MV-4-11 (cell line): ENCODE measurements around the gene CAPN9.
"Not testable (repeated sequence)": the region's sequence is repeated elsewhere in the genome, so short reads cannot be mapped to it uniquely, and the experiment has no call there.

Source experiments
- DNase-seq: peaks from one replicate; lab custom pipeline; 2025; lab: John Stamatoyannopoulos, UW

Gene CAPN9

DNA sequence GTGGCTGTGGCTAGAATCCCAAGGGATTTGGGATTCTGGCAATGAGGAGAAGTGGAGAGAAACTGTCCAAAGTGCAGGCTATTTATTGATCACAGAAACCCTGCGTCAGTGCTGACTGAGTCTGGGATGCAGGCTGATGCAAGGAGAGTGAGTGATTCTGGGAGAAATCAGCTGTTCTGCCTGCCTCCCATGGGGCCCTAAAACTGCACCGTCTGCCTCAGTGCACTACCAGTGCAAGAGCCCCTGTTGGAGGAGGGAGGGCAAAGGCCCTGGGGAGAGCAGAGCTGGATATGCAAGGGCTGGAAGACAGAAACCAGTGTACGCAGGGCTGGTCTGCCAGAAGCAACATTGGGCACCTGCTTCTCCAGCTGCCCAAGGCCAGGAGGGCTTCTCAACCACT, 78.6 kb downstream of the CAPN9 start:
- no peak for DNase-seq

DNA sequence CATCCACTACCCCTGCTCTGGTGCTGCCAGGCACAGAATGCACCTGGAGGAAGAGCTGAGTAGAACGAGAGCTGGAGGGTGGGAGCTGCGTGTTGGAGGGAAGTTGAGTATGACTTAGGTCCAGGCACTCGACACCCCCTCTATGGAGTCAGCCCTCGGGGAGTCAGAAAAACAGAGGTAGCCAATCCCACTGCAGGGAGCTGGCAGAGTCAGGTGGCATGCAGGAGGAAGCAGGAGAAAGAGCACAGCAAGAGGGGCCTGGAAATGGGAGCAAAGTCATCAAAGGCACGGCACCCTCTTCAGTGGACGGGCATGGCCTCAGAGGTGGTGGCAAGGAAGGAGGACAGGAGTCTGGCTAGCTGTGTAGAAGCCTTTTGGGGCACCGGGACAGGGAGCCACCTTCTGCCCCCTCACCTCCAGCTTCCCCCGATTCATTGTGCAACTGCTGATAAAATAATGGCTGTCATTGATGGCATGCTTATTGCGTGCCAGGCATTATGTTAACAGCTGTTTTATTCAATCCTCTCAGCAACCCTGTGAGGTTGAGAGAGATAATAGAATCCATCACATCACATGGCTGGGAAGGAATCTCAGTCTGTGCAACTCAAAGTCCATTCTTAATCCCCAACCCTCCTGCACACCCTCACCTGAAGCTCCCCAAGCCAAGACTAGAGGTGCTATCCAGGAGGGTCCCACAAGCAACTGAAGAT, 79.1 kb downstream of the CAPN9 start:
- no peak for DNase-seq

DNA sequence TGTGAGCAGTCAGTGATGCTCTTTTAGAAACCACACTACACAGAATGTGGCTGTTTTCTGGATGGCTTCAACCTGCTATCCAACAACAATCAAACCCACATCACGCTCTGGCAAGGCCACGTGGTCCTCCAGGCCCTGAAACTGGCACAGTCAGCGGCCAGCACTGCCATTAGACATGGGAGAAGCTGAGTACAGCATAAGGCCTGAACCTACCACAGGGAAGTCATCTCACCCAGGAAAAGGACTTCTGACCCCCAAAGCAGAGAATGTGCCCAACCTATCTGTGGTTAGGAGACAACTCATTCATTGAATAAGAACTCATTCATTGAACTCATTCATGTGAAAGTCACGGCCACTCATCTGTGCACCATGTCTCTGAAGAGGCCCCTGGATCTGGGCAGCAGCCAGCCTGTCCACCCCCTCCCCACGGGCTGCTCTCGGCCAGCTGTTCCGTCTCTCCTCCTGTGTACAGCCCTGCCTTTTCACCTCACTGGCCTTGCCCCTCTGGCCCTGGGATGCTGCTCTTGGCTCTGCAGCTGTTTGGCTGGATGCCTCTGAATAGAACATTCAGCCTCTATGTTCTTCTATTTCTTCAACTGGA, 80.0 kb downstream of the CAPN9 start:
- no peak for DNase-seq

DNA sequence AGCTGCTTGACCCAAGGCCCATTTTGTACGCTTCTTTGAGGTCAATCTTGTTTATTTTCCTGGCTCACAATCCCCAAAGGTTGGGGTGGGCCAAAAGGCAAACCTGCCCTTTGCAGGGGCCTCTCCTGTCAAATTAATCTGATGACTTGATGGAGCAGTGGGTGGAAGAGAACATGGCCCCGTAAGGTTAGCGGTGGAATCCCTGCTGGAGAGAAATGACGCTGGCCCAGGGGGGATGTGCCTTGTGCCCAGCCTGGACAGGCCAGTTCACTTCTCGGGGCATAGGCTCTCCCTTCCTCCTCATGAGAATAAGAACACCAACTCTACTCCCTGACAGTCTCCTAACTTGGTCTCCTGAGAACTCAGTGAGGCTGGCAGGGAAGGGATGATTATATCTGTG, 80.6 kb downstream of the CAPN9 start:
- no peak for DNase-seq

DNA sequence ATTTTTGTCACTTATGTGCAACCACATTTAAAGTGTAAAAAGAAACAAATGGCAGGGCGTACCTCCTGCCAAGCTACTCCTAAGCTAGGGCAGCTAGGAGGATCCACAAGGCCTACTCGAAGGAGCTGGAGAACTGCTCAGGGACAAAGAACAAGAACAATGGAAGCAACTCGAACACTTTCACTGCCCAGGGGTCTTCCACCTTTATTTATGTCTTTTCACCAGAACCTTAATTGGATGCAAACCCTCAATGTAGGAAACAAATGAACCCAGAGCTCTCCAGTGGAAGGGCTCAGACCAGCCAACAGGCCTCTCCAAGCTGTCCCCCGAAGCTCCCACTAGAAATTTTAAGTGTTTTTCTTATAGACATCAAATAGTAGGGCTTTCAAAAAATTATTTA, 81.2 kb downstream of the CAPN9 start:
- DNase-seq: no peak

DNA sequence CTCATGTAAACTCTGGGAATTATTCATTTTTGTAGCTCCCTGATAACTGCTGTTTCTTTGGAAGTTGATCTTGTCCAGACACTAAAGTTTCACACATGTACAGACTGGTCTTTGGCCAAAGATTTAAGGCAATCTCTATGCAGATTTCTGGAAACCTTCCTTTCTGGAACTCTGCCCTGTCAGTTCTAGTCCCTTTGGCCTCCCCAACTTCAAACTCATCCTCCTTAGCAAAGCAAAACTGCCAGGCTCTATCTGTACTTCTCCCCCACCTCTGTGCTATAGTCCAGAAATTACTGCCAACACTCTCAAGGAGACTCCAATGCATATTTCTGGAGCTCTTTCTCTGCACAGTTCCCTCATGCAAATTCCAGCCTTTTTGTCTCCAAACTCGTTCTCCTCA, 84.6 kb downstream of the CAPN9 start:
- no peak for DNase-seq

DNA sequence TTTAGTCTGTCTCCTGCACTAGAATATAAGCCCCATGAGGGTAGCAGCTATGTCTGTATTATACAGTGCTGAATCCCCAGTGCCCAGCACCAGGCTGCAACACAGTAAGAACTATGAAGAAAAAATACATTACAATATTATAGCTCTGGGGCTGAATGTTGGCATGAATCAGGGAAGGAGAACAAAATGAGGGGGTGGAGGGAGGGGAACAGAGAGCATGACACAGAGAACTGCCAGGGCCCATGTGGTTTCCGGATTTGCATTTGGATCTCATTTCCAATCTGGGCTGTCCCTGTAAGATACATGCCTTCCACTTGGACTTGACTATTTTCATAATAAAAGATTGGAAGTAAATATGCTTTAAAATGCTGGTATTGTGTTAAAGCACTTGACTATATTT, 85.3 kb downstream of the CAPN9 start:
- DNase-seq: no peak

DNA sequence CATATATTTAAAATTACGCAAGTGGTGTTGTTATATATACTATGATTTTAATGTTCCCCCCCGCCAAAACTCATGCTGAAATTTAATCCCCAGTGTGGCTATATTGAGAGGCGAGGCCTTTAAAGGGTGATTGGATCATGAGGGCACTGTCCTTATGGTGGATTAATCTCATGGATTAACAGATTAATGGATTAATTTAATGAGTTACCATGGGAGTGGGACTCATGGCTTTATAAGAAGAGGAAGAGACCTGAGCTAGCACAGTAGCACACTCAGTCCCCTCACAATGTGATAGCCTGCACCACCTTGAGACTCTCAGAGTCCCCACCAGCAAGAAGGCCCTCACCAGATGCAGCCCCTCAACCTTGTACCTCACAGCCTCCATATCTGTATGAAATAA, 86.3 kb downstream of the CAPN9 start:
- DNase-seq: no peak

DNA sequence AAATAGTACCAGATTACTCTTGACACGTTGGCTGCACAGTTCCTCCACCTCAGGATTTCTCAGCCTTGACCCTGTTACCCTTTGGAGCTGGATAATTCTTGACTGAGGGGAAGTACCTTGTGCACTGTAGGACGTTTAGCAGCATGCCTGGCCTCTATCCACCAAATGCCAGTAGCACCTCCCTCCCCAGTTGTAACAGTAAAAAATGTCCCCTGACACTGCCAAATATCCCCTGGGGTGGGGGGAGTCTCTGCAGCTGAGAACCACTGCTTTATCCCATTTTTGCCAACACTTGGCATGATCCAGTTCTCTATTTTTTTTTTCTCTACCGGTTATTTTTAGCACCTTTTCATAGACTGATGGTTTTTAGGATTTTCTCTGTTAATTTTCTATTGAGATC, 87.1 kb downstream of the CAPN9 start:
- no peak for DNase-seq

DNA sequence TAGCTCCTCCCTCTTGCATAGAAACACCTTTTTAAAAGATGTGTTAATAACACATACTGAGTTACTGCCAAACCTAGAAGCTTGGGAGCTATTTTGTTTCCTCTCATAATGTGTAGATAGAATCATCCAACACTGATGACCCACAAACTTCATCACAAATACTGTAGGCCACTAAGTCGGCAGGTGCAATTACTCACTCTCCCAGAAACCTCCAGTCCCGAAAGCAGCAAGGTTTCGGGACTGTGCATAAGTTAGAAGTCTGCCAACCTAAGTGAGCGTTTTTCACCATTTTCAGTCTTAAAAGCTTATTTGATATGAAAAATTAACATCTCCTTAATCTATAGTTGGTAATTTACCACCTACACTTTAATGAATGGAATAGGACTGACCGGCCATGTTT, 89.2 kb downstream of the CAPN9 start:
- no peak for DNase-seq

DNA sequence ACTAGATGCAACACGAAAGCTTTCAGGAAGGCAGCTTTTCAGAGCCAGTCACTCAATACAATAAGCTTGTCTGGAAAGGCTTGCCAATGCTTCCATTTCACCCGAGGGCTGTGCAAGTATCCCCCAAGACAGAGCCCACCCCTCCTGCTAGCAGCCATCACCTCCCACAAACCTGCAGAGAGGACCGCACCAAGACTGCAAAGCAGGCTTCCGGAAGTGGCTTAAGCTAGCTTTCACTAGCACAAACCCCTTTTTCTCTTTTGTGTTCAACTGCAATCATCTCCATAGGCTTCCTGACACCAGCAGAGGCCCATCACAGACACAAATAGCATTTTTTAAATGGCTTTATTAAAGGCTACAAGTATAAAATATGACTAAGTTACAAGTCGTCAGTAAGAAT, 89.6 kb downstream of the CAPN9 start:
- no peak for DNase-seq

DNA sequence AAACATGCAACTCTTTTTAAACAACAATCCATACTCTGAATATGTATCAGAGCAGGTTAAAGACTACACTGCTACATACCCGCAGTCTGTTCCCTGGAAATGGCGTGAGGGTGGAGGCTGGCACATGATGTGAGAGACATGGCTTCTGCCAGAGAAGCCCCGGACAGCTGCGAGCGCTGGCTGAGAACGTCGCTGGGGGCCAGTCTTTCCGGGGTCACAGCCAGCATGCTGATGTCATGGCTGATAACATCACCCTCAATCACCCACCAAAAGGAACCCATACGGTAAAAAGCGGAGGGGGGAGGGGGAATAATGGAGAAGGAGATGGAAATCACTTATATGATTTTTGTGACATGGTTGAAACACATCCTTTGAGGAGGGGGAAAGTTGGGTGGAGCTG, 92.0 kb downstream of the CAPN9 start:
- no peak for DNase-seq

DNA sequence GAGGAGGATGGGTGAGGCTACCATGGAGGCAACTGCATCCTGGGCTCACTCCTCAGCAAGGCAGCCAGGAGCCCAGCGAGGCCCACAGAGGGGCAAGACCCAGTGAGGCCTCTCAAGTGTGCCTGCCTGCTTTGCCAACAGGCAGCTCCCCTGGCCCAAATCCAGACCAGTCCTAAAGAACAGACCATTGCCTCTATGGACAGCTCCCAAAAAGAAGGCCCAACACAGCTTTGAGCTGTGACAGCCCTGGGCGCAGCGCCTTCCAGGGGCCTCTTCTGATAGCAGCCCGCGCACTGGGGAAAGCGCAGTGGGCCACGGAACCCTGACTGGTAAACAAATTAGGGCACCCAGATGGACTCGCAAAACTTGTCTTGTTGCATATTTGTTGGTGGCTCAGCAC, 95.6 kb downstream of the CAPN9 start:
- DNase-seq: no peak

DNA sequence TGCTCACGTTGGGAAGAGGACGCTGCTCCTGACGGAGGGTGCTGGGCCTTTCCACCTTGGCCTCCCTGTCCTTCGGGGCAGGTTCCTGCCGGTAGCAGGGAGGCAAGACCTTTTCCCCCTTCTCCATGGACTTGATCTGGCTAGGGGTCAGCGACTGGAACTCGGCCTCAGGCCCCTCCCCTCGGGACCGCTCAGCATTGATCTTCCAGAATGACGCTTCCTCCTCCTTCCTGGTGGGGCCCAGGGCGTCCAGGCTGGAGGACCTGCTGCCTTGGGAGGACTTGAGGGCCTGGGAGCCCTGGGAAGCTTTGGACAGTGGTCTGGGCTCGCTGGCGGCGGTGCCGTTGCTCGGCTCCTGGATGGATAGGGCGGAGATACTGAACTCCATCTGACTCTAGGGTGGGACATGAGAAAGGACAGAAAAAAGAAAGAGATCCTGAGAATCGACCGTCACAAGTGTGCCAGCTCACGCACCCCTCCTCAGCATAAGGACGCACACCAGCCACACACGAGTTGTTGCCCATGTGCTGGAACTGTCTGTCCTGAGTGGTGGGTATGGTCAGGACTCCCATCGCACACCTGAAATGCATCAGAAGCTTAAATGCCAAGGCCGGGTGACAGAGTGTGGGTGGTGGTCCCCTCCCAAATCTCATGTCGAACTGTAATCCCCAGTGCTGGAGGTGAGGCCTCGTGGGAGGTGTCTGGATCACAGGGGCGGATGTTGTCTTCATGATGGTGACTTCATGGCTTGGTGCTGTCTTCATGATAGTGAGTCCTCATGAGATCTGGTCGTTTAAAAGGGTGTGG, 96.5 kb downstream of the CAPN9 start:
- DNase-seq: no peak

DNA sequence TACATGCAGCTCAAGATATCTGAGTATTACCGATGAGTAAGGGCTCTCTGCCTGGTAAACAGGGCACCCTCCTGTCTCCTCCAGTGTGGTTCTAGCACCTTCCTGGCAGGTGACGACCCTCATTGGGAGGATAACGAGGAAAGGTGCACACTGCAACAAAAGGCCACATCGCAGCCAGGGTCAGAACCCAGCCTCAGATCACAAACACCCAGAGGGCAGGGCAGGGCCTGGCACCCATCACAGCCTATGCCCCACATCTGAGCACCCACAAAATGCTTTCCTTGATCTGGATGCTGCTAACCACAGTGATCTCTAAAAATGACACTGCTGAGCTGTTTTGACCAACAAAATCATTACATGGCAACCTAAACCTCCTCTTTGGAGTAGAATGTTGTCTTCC, 97.4 kb downstream of the CAPN9 start:
- no peak for DNase-seq

DNA sequence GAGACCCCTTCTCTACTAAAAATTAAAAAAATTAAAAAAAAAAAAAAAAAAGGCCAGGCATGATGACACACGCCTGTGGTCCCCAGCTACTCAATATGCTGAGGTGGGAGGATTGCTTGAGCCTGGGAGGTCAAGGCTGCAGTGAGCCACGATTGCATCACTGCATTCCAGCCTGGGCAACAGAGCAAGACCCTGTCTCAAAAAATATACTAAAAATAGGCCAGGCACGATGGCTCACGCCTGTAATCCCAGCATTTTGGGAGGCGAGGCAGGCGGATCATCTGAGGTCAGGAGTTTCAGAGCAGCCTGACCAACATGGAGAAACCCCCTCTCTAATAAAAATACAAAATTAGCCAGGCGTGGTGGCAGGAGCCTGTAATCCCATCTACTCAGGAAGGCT, 98.0 kb downstream of the CAPN9 start:
- DNase-seq: not testable (repeated sequence)

DNA sequence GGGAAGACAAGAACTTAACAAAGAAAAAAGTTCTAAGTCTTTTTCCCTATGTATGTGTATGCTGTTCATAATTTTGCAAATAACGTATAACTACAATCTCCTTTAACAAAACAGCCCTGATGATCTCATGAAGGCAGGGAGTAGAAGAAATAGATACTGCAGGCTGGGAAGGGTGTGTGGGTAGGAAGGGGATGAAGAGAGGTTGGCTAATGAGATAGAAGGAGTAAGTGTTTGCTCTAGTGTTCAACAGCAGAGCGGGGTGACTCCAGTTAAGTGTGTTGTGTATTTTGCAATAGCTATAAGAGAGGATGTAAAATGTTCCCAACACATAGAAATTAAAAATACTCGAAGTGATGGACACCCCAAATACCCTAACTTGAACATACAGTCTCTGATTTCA, 101.0 kb downstream of the CAPN9 start:
- no peak for DNase-seq

DNA sequence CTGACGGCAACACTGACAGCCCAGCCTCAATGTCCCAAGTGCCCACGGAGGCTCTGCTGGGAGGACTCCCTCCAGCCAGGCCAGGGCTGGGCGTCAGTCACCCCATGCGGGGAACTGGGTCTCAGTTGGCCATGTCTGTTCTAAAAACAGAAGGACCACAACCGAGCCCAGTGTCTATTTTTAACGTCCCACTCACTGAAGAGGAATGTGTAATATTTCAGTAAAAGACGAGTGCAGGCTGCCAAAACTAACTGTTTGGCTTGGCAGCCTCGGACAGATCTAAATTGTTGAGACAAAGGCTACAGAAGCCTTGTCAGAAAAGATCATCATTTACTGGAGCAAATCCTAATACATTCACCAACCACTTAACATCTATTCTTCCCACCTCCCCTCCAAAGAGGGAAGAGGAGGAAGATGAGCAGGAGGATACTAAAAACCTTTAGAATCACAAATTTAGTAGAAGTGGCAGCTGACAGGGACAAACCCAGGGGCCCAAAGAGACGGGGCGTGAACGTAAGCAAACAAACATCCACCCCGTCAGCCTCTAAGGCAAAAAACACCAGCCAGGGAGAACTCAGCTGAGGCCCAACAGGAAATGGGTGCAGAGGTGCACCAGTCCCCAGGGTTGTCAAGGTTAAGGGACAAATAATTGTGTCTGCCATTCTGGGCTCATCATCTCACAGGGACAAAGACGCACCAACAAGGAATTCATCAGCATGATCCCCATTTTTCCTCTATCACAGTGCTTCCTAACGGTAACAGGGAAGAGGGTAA, 102.5 kb downstream of the CAPN9 start:
- DNase-seq: no peak

DNA sequence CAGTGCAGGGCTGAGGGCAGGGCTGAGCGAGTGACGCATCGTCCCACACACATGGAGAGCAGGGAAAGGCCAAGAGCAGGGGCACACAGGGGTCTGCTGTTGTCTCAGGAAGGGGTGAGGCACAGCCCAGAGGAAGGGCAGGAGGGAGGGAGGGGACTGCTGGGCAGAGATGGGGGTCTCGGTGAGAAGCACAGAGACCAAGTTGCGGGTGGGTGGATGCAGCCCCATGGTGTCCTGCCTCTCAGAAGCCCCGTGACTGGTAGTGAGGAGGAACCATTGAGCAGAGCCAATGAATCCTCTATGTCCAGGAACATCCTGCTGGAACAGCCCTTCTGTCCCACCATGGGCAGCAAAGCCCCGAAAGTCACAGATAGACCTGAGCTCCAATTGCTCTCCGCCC, 103.4 kb downstream of the CAPN9 start:
- no peak for DNase-seq

DNA sequence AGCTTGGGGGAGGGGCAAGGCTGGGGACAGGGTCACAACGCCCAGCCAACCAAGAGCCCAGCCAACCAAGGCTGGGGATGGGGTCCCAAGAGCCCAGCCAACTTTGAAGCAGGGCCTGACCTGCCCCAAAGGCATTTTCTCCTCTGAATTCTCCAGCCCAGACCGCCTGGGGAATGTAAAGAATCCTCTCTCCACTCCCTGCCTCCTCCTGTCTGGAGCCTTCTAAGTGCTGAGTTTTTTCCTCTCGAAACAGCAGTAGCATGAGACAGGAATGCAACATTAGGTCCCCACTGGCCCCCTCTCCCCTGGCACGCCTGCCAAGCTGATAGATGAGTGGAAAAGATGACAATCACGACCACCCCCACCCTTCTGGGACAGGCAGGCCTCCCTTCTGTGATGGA, 104.1 kb downstream of the CAPN9 start:
- DNase-seq: no peak
